ENCODE measurements around the gene PDX1.

Gene PDX1

DNA sequence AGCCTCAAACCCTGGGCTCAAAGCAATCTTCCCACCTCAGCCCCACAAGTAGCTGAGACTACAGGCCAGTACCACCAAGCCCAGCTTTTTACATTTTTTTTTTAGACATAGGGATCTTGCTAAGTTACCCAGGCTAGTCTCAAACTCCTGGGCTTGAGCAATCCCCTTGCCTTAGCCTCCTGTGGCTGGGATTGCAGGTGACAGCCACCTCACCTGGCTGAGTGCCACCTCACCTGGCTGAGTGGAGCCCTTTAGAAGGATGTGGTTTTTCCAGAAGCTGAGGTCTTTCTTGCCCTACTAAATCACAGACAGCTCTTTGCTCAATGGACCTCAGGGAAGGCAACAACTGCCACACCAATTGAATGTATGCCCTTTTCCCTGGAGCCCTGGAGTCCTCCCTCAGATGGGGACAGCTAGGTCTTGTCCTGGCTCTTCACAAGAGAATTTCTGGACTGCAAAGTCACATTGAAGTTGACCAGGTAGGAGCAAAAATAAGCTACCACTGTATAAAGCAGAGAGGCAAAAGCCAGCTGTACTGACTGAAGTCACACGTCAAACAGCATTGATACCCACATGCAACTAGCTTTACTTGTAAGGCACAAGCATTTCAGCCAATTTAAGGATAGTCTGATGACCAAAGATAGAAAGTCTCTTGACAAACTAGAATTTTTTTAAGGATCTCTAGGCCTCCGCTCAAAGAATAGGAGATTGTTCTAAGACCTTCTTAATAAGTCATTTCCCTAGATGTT is 14.0 kb downstream of the PDX1 start:
- H3K27ac ChIP-seq = no peak overlapping the region
- H3K4me2 ChIP-seq = no peak overlapping the region
- H3K27me3 ChIP-seq (ENCODE audit: insufficient read depth, low read depth) = no peaks in the 10 kb centered on the region
- TF ChIP-seq CTCF (conservative IDR thresholded peaks at IDR 0.05; ENCODE audit: low read depth, low read length) = no peak
- no peaks in the 10 kb centered on the region for H3K4me1 ChIP-seq (ENCODE audit: low read depth, poor library complexity, severe bottlenecking)
- no peaks in the 10 kb centered on the region for H3K79me2 ChIP-seq (ENCODE audit: insufficient read depth, low read depth)
- no peak overlapping the region for H3K4me3 ChIP-seq (IDR thresholded peaks at IDR 0.05; ENCODE audit: insufficient read depth, low read depth, low read length)
- H4K20me1 ChIP-seq (ENCODE audit: insufficient read depth) = no peaks in the 10 kb centered on the region
- no peaks in the 10 kb centered on the region for H3K36me3 ChIP-seq (ENCODE audit: insufficient read depth)
- no peak overlapping the region for H3K9ac ChIP-seq
- no peak overlapping the region for H2AFZ ChIP-seq (ENCODE audit: low read depth)

DNA sequence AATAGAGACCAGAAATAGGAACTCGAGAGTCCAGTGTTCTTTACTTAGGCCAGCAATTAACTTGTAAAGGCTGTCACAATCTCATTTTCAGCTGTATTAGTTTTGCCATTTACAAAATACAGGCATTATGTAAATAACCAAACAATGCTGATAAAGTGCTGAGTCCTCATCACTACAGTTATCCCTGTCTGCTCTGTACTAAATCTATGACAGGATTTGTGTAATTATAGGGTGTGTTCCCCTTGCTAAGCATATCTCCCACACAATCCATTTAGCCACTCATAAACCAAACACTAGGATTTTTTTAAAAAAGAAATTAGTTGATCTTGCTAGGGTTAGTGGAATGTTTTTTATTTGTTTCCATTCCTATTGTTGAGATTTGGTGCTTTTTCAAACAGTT is 23.2 kb downstream of the PDX1 start:
- H3K9ac ChIP-seq = no peak overlapping the region
- no peaks in the 10 kb centered on the region for H3K4me1 ChIP-seq (ENCODE audit: low read depth, poor library complexity, severe bottlenecking)
- no peak overlapping the region for H2AFZ ChIP-seq (ENCODE audit: low read depth)
- no peak for TF ChIP-seq CTCF (conservative IDR thresholded peaks at IDR 0.05; ENCODE audit: low read depth, low read length)
- H3K27me3 ChIP-seq (ENCODE audit: insufficient read depth, low read depth) = no peaks in the 10 kb centered on the region
- no peak overlapping the region for H3K4me2 ChIP-seq
- H3K27ac ChIP-seq = no peak overlapping the region
- no peak overlapping the region for H3K4me3 ChIP-seq (IDR thresholded peaks at IDR 0.05; ENCODE audit: insufficient read depth, low read depth, low read length)
- no peaks in the 10 kb centered on the region for H4K20me1 ChIP-seq (ENCODE audit: insufficient read depth)
- no peaks in the 10 kb centered on the region for H3K36me3 ChIP-seq (ENCODE audit: insufficient read depth)
- H3K79me2 ChIP-seq (ENCODE audit: insufficient read depth, low read depth) = no peaks in the 10 kb centered on the region

DNA sequence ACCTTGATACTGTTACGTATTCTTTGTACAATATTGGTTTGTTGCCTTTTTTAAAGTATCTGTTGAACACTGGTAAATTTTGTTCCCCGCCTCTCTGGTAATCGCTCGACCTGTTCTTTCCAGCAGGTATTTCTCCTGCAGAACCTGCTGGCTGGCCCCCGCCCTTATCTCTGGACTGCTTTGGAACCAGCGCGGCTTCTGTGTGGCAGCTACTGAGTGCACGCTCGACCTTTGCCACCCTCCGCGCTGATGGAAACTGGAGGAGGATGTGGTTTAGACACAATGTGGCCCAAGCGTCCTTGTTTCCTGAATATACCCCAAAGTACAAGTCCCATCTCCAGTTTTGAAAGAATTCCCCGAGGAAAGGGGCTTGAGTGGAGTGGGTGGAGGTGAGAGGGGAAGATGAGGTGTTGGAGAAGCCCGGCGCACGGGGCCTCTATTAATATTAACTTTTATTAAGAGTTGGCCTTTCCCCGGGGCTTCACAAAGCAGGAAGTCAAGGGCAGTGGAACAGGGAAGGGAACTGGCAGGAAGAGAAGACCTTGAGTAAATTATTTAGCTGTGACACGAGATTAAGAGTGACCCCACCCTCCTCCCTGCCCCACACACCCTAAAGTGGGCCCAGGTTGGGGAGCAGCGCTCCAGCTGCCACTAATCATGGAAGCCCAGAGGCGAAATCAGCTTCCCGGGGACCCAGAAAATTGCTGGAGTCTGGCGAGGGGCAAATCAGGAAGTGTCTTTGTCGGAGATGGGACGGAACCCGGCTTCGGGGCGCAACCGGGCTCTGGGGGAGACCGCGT is 33.3 kb downstream of the PDX1 start:
- TF ChIP-seq CTCF (conservative IDR thresholded peaks at IDR 0.05; ENCODE audit: low read depth, low read length) = no peak
- Histone ChIP-seq H3K79me2 (ENCODE audit: insufficient read depth, low read depth) (no peaks in the 10 kb centered on the region), H4K20me1 (ENCODE audit: insufficient read depth) (no peaks in the 10 kb centered on the region), H3K36me3 (ENCODE audit: insufficient read depth) (no peaks in the 10 kb centered on the region), H2AFZ (ENCODE audit: low read depth) (peak overlapping the region; percentile 78), H3K4me2 (peak overlapping the region; percentile 44; the same call in 1 of the 2 replicates), H3K27me3 (ENCODE audit: insufficient read depth, low read depth) (no peaks in the 10 kb centered on the region), H3K4me3 (IDR thresholded peaks at IDR 0.05; ENCODE audit: insufficient read depth, low read depth, low read length) (no peak overlapping the region), H3K9ac (peak overlapping the region; percentile 47; the same call in 1 of the 2 replicates), H3K4me1 (ENCODE audit: low read depth, poor library complexity, severe bottlenecking) (no peaks in the 10 kb centered on the region), H3K27ac (no peak overlapping the region)

- H3K4me2 ChIP-seq = peak overlapping the region; percentile 44; the same call in 1 of the 2 replicates
These were observed 34.0 kb downstream of the PDX1 start for GRCh38 chr13:27953676-27954405.

More at GRCh38 chr13:27953676-27954405, 34.0 kb downstream of the PDX1 start:
- Histone ChIP-seq H3K4me3 (IDR thresholded peaks at IDR 0.05; ENCODE audit: insufficient read depth, low read depth, low read length) (no peak overlapping the region), H4K20me1 (ENCODE audit: insufficient read depth) (no peaks in the 10 kb centered on the region), H2AFZ (ENCODE audit: low read depth) (peak overlapping the region; percentile 78), H3K9ac (peak overlapping the region; percentile 47; the same call in 1 of the 2 replicates), H3K36me3 (ENCODE audit: insufficient read depth) (no peaks in the 10 kb centered on the region), H3K27me3 (ENCODE audit: insufficient read depth, low read depth) (no peaks in the 10 kb centered on the region), H3K4me1 (ENCODE audit: low read depth, poor library complexity, severe bottlenecking) (no peaks in the 10 kb centered on the region), H3K79me2 (ENCODE audit: insufficient read depth, low read depth) (no peaks in the 10 kb centered on the region), H3K27ac (no peak overlapping the region)
- TF ChIP-seq CTCF (conservative IDR thresholded peaks at IDR 0.05; ENCODE audit: low read depth, low read length) = peak; percentile 68
